Mesothelial cell of epicardium (in vitro differentiated cells): ENCODE measurements around the gene RBM38. TPM values are rescaled to one million over a fixed set of nuclear protein-coding genes. Genes with fewer than 3 reads are reported as not detected.

ENCODE experiments used
- DNase-seq, 2 experiments: peaks; one replicate each; pipeline ENCODE4 v3.0.0; 2021; ENCODE audit warnings: low spot score in 2 of 2; ENCODE audit not compliant: unreplicated experiment in 2 of 2
- H3K27ac Mint-ChIP-seq: 2 replicates; pipeline ENCODE4 v1.8.0; 2021; ENCODE audit warnings: mixed read lengths
- H3K27me3 Mint-ChIP-seq: 2 replicates; pipeline ENCODE4 v1.8.0; 2021; ENCODE audit warnings: low read depth, mixed read lengths
- H3K36me3 Mint-ChIP-seq: 2 replicates; pipeline ENCODE4 v1.8.0; 2021; ENCODE audit warnings: mixed read lengths
- H3K4me1 Mint-ChIP-seq: 2 replicates; pipeline ENCODE4 v1.8.0; 2021; ENCODE audit warnings: mixed read lengths
- H3K4me3 Mint-ChIP-seq: 2 replicates; pipeline ENCODE4 v1.8.0; 2021; ENCODE audit warnings: mild to moderate bottlenecking, moderate library complexity, mixed read lengths
- H3K9me3 Mint-ChIP-seq: 2 replicates; pipeline ENCODE4 v1.8.0; 2021; ENCODE audit warnings: mixed read lengths
- total RNA-seq: library from RNA; stranded (reverse); gene quantifications from 3 replicates; pipeline ENCODE4 v1.2.1, GENCODE V29; 2021
- TF ChIP-seq, protein P1 (sequence below): fragments of 200-600 bp; sonication (generic); IDR thresholded peaks from one replicate; pipeline ENCODE4 v1.5.0; 2021; ENCODE audit warnings: antibody characterized with exemption; ENCODE audit not compliant: unreplicated experiment

The RBM38 gene
- total RNA-seq, 1 donor from 2014 or later, result 25.6 TPM

DNA sequence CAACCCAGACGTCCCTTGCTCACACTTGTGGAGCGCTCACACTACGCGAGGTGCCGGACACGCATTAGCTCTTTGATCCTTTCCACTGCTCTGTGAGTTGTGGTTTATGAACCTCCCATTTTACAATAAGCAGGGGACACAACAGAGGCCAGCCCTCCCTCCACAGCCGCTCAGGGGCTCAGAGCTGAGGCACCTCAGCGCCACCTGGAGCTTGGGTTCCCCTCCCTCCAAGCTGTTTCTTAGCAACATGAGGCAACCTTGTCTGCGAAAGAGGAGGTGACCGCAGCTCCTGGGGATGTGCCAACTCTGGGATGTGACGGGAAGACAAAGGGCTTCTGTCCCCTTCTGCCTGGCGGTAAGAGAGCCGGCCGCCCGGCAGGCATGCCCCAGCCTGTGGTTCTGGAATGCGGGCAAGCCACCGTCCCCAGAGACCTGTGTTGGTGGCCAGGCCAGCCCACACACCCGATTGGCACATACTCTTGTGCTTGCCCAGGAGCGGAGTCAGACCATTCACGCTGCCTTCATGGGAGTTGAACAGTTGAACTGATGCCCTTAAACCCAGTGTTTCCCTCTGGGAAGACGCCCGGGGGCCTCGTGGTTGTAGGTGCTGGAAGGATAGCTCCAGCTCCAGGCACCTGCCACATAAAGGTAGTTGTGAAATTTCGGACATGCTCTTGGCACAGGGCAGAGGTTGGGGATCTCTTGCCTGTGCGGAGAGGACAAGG, 44.5 kb downstream of the RBM38 start:
- Mint-ChIP-seq H3K9me3 (peaks cover 6% of the 10 kb centered on the region), H3K27me3 (no peaks in the 10 kb centered on the region), H3K27ac (no peak overlapping the region), H3K4me3 (no peak overlapping the region), H3K4me1 (peaks cover 14% of the 10 kb centered on the region), H3K36me3 (no peaks in the 10 kb centered on the region)
- TF ChIP-seq, protein P1, sequence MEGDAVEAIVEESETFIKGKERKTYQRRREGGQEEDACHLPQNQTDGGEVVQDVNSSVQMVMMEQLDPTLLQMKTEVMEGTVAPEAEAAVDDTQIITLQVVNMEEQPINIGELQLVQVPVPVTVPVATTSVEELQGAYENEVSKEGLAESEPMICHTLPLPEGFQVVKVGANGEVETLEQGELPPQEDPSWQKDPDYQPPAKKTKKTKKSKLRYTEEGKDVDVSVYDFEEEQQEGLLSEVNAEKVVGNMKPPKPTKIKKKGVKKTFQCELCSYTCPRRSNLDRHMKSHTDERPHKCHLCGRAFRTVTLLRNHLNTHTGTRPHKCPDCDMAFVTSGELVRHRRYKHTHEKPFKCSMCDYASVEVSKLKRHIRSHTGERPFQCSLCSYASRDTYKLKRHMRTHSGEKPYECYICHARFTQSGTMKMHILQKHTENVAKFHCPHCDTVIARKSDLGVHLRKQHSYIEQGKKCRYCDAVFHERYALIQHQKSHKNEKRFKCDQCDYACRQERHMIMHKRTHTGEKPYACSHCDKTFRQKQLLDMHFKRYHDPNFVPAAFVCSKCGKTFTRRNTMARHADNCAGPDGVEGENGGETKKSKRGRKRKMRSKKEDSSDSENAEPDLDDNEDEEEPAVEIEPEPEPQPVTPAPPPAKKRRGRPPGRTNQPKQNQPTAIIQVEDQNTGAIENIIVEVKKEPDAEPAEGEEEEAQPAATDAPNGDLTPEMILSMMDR, result no peak
- peak; percentile 53 to 66 for DNase-seq

DNA sequence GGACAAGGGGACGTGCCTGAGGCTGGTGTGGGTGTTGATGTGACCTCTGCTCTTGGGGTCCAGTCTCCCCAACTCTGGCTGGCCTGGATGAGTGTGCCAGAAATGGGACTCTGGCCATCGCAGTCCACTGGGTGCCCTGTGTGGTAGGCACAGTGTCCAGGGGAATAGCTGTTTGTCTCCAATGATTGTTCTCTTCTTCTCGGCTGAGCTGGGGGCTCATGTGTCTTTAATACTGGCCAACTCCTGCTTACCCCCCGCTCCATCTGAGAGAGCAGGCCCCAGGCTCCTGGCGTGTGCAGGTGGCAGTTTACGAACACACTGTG, 45.0 kb downstream of the RBM38 start:
- Mint-ChIP-seq H3K27me3 (no peaks in the 10 kb centered on the region), H3K4me1 (peaks cover 15% of the 10 kb centered on the region), H3K9me3 (peaks cover 6% of the 10 kb centered on the region), H3K4me3 (no peak overlapping the region), H3K36me3 (no peaks in the 10 kb centered on the region), H3K27ac (no peak overlapping the region)
- DNase-seq, result no peak
- TF ChIP-seq, protein P1, result no peak

GRCh38 chr20:57437267-57437666, 46.1 kb downstream of the RBM38 start:
- DNase-seq, result no peak
- no peak overlapping the region for H3K27ac Mint-ChIP-seq
- peaks cover 17% of the 10 kb centered on the region for H3K4me1 Mint-ChIP-seq
- peaks cover 6% of the 10 kb centered on the region for H3K9me3 Mint-ChIP-seq
- TF ChIP-seq, protein P1, result no peak
- H3K4me3 Mint-ChIP-seq, result no peak overlapping the region
- H3K36me3 Mint-ChIP-seq, result no peaks in the 10 kb centered on the region
- H3K27me3 Mint-ChIP-seq, result no peaks in the 10 kb centered on the region

- no peak for DNase-seq
- Mint-ChIP-seq H3K27me3 (no peaks in the 10 kb centered on the region), H3K4me1 (peaks cover 17% of the 10 kb centered on the region), H3K36me3 (no peaks in the 10 kb centered on the region), H3K9me3 (peaks cover 6% of the 10 kb centered on the region), H3K27ac (no peak overlapping the region), H3K4me3 (no peak overlapping the region)
- TF ChIP-seq, protein P1, result no peak
Observed at GRCh38 chr20:57437672-57438330, 46.6 kb downstream of the RBM38 start.

GRCh38 chr20:57438552-57438951, 47.4 kb downstream of the RBM38 start:
- Mint-ChIP-seq H3K36me3 (no peaks in the 10 kb centered on the region), H3K4me1 (peaks cover 17% of the 10 kb centered on the region), H3K27me3 (no peaks in the 10 kb centered on the region), H3K9me3 (peaks cover 6% of the 10 kb centered on the region), H3K27ac (peak overlapping the region; percentile 80), H3K4me3 (no peak overlapping the region)
- TF ChIP-seq, protein P1, result no peak
- no peak for DNase-seq
